ENCODE results near the gene KRTAP12-2. TPM values are rescaled to one million over a fixed set of nuclear protein-coding genes. Genes with fewer than 3 reads are reported as not detected.

The KRTAP12-2 gene
- polyA plus RNA-seq, 1 donor (not counting 4 experiments of a cell fraction or from before 2014, with no cell fraction given): not detected

- Histone ChIP-seq H3K4me3 (ENCODE audit: control insufficient read depth in 2 of 3, extremely low read depth in 1 of 3, insufficient read depth in 2 of 3, low read depth in 1 of 3, low read length in 3 of 3) (peak overlapping the region in 2 of 3 experiments; percentile 14 to 20), H3K79me2 (ENCODE audit: control insufficient read depth, insufficient read depth, low read length) (no peaks in the 10 kb centered on the region), H3K4me1 (ENCODE audit: control insufficient read depth, extremely low read depth, insufficient read depth, low read length) (peaks cover 31% of the 10 kb centered on the region), H4K20me1 (ENCODE audit: control insufficient read depth, extremely low read depth, insufficient read depth, low read length) (no peaks in the 10 kb centered on the region), H3K9me3 (ENCODE audit: control insufficient read depth, low read depth, low read length) (peaks cover 4% of the 10 kb centered on the region), H3K27ac (ENCODE audit: control insufficient read depth, insufficient read depth, low read length) (no peak overlapping the region), H3K9ac (ENCODE audit: control insufficient read depth, extremely low read depth, insufficient read depth, low read length) (no peak overlapping the region), H3K27me3 (ENCODE audit: control insufficient read depth, extremely low read depth, insufficient read depth, low read length) (peaks cover 62% of the 10 kb centered on the region), H3K4me2 (ENCODE audit: control insufficient read depth, extremely low read depth, insufficient read depth, low read depth, low read length) (peak overlapping the region; percentile 58), H3K36me3 (ENCODE audit: control insufficient read depth in 2 of 2, extremely low read depth in 1 of 2, insufficient read depth in 2 of 2, low read length in 2 of 2) (no peaks in the 10 kb centered on the region), H3K9me1 (ENCODE audit: control insufficient read depth, extremely low read depth, insufficient read depth, low read length) (no peaks in the 10 kb centered on the region), H2AFZ (ENCODE audit: control insufficient read depth, low read length) (no peak overlapping the region)
- no peak for DNase-seq (ENCODE audit: low read depth, low spot score)
- FAIRE-seq: peak; percentile 29
- TF ChIP-seq, protein P1, sequence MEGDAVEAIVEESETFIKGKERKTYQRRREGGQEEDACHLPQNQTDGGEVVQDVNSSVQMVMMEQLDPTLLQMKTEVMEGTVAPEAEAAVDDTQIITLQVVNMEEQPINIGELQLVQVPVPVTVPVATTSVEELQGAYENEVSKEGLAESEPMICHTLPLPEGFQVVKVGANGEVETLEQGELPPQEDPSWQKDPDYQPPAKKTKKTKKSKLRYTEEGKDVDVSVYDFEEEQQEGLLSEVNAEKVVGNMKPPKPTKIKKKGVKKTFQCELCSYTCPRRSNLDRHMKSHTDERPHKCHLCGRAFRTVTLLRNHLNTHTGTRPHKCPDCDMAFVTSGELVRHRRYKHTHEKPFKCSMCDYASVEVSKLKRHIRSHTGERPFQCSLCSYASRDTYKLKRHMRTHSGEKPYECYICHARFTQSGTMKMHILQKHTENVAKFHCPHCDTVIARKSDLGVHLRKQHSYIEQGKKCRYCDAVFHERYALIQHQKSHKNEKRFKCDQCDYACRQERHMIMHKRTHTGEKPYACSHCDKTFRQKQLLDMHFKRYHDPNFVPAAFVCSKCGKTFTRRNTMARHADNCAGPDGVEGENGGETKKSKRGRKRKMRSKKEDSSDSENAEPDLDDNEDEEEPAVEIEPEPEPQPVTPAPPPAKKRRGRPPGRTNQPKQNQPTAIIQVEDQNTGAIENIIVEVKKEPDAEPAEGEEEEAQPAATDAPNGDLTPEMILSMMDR (optimal IDR thresholded peaks at IDR 0.05 in 1 of 3, IDR thresholded peaks at IDR 0.05 in 1 of 3, conservative IDR thresholded peaks at IDR 0.05 in 1 of 3; ENCODE audit: extremely low read depth in 1 of 3, insufficient read depth in 2 of 3, low read length in 3 of 3): no peak
- no peak for TF ChIP-seq EZH2 (IDR thresholded peaks at IDR 0.05; ENCODE audit: low read length)
- dilution Hi-C loops (cut with MboI; ENCODE audit: extremely low pct_ligation_motif_present, low sequenced_read_pairs): no loop called here
Measured at GRCh38 chr21:44710756-44711326, 44.1 kb upstream of the KRTAP12-2 start.

DNA sequence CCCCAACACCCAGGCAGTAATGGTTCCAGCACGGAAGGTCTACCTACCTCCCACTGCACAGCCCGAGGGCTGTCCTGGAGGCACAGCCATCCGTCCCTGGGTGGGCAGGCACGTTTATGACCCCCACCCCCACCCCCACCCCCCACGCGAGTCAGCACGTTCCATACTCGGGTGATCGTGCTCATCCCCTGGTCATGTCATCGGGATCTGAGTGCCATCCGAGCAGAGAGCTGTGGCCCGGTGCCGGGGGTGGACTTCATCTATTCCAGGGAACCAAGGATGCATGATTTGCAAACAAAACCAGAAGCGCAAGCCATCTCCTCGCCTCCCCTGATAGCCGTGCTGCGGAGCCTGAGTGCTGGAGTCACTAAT, 43.6 kb upstream of the KRTAP12-2 start:
- Histone ChIP-seq H3K27me3 (ENCODE audit: control insufficient read depth, extremely low read depth, insufficient read depth, low read length) (peaks cover 62% of the 10 kb centered on the region), H3K4me3 (ENCODE audit: control insufficient read depth in 2 of 3, extremely low read depth in 1 of 3, insufficient read depth in 2 of 3, low read depth in 1 of 3, low read length in 3 of 3) (no peak overlapping the region), H3K36me3 (ENCODE audit: control insufficient read depth in 2 of 2, extremely low read depth in 1 of 2, insufficient read depth in 2 of 2, low read length in 2 of 2) (no peaks in the 10 kb centered on the region), H3K79me2 (ENCODE audit: control insufficient read depth, insufficient read depth, low read length) (no peaks in the 10 kb centered on the region), H3K9ac (ENCODE audit: control insufficient read depth, extremely low read depth, insufficient read depth, low read length) (no peak overlapping the region), H3K9me1 (ENCODE audit: control insufficient read depth, extremely low read depth, insufficient read depth, low read length) (no peaks in the 10 kb centered on the region), H2AFZ (ENCODE audit: control insufficient read depth, low read length) (no peak overlapping the region), H3K4me1 (ENCODE audit: control insufficient read depth, extremely low read depth, insufficient read depth, low read length) (peaks cover 31% of the 10 kb centered on the region), H4K20me1 (ENCODE audit: control insufficient read depth, extremely low read depth, insufficient read depth, low read length) (no peaks in the 10 kb centered on the region), H3K4me2 (ENCODE audit: control insufficient read depth, extremely low read depth, insufficient read depth, low read depth, low read length) (peak overlapping the region; percentile 91), H3K9me3 (ENCODE audit: control insufficient read depth, low read depth, low read length) (peaks cover 4% of the 10 kb centered on the region), H3K27ac (ENCODE audit: control insufficient read depth, insufficient read depth, low read length) (no peak overlapping the region)
- TF ChIP-seq, protein P1 (optimal IDR thresholded peaks at IDR 0.05 in 1 of 3, IDR thresholded peaks at IDR 0.05 in 1 of 3, conservative IDR thresholded peaks at IDR 0.05 in 1 of 3; ENCODE audit: extremely low read depth in 1 of 3, insufficient read depth in 2 of 3, low read length in 3 of 3): no peak
- no peak for TF ChIP-seq EZH2 (IDR thresholded peaks at IDR 0.05; ENCODE audit: low read length)
- no peak for FAIRE-seq
- dilution Hi-C loops (cut with MboI; ENCODE audit: extremely low pct_ligation_motif_present, low sequenced_read_pairs): no loop called here
- DNase-seq (ENCODE audit: low read depth, low spot score): no peak
